H9 (cell line): Measurements from ENCODE around the gene TUBB6. TPM values are rescaled to one million over a fixed set of nuclear protein-coding genes. Genes with fewer than 3 reads are reported as not detected.

Experiments
- DNase-seq: peaks from one replicate; pipeline ENCODE4 v3.0.0-alpha.2; 2017
- H2AFZ ChIP-seq: one replicate; pipeline ENCODE4 v1.6.1; 2013; ENCODE audit warnings: mild to moderate bottlenecking, low read length, control low read depth, moderate library complexity
- H2AK5ac ChIP-seq: 2 replicates; pipeline ENCODE4 v1.6.1; 2013; ENCODE audit warnings: low read length, control low read depth, mixed read lengths; ENCODE audit not compliant: insufficient read length
- H2BK120ac ChIP-seq: one replicate; pipeline ENCODE4 v1.6.1; 2013; ENCODE audit warnings: low read depth, mild to moderate bottlenecking, low read length, control low read depth, inconsistent platforms; ENCODE audit not compliant: poor library complexity, severe bottlenecking
- H2BK12ac ChIP-seq: 2 replicates; pipeline ENCODE4 v1.6.1; 2013; ENCODE audit warnings: low read length, control low read depth, mixed read lengths, low read depth; ENCODE audit not compliant: insufficient read length
- H2BK15ac ChIP-seq: 2 replicates; pipeline ENCODE4 v1.6.1; 2013; ENCODE audit warnings: low read depth, low read length, control low read depth
- H2BK20ac ChIP-seq: one replicate; pipeline ENCODE4 v1.6.1; 2013; ENCODE audit warnings: low read depth, mild to moderate bottlenecking, low read length, control low read depth, inconsistent platforms; ENCODE audit not compliant: poor library complexity, severe bottlenecking
- H2BK5ac ChIP-seq: 2 replicates; pipeline ENCODE4 v1.6.1; 2013; ENCODE audit warnings: low read length, control low read depth, mixed read lengths; ENCODE audit not compliant: insufficient read length
- H3K14ac ChIP-seq: 2 replicates; pipeline ENCODE4 v1.6.1; 2013; ENCODE audit warnings: low read length, control low read depth; ENCODE audit not compliant: insufficient read depth
- H3K18ac ChIP-seq: 2 replicates; pipeline ENCODE4 v1.6.1; 2013; ENCODE audit warnings: low read depth, mild to moderate bottlenecking, mixed read lengths, low read length, control low read depth; ENCODE audit not compliant: insufficient read length
- H3K23ac ChIP-seq: 2 replicates; pipeline ENCODE4 v1.6.1; 2013; ENCODE audit warnings: low read length, control low read depth, mixed read lengths, low read depth; ENCODE audit not compliant: insufficient read length
- H3K23me2 ChIP-seq: 2 replicates; pipeline ENCODE4 v1.6.1; 2013; ENCODE audit warnings: low read depth, mild to moderate bottlenecking, mixed read lengths, low read length, control low read depth; ENCODE audit not compliant: insufficient read length, poor library complexity, severe bottlenecking
- H3K27ac ChIP-seq: 2 replicates; pipeline ENCODE4 v1.5.1; 2013; ENCODE audit warnings: low read length, control low read depth, mixed read lengths, low read depth; ENCODE audit not compliant: insufficient read length
- H3K27me3 ChIP-seq: 2 replicates; pipeline ENCODE4 v1.6.1; 2013; ENCODE audit warnings: low read length, control low read depth, inconsistent platforms; ENCODE audit not compliant: insufficient read depth
- H3K4ac ChIP-seq: 2 replicates; pipeline ENCODE4 v1.6.1; 2013; ENCODE audit warnings: low read depth, mild to moderate bottlenecking, control low read depth, inconsistent platforms, low read length, moderate library complexity
- H3K4me1 ChIP-seq: 2 replicates; pipeline ENCODE4 v1.6.1; 2013; ENCODE audit warnings: low read length, control low read depth, inconsistent platforms; ENCODE audit not compliant: insufficient read depth
- H3K4me2 ChIP-seq: 2 replicates; pipeline ENCODE4 v1.6.1; 2013; ENCODE audit warnings: low read length, control low read depth, mixed read lengths; ENCODE audit not compliant: insufficient read length, insufficient read depth
- H3K56ac ChIP-seq: 2 replicates; pipeline ENCODE4 v1.6.1; 2013; ENCODE audit warnings: low read depth, mild to moderate bottlenecking, mixed read lengths, low read length, control low read depth; ENCODE audit not compliant: insufficient read length
- H3K79me1 ChIP-seq: 2 replicates; pipeline ENCODE4 v1.6.1; 2013; ENCODE audit warnings: low read depth, mild to moderate bottlenecking, moderate library complexity, low read length, control low read depth, inconsistent platforms; ENCODE audit not compliant: insufficient read depth, poor library complexity, severe bottlenecking
- H3K79me2 ChIP-seq: 2 replicates; pipeline ENCODE4 v1.6.1; 2013; ENCODE audit warnings: low read length, control low read depth, inconsistent platforms; ENCODE audit not compliant: insufficient read depth
- H3K9ac ChIP-seq: 2 replicates; pipeline ENCODE4 v1.6.1; 2013; ENCODE audit warnings: low read length, control low read depth, mixed read lengths; ENCODE audit not compliant: insufficient read length; ENCODE audit errors: extremely low read depth
- H3K9me3 ChIP-seq: one replicate; pipeline ENCODE4 v1.6.1; 2013; ENCODE audit warnings: low read depth, low read length, inconsistent platforms; ENCODE audit not compliant: control insufficient read depth
- H3T11ph ChIP-seq: one replicate; pipeline ENCODE4 v1.6.1; 2013; ENCODE audit warnings: mild to moderate bottlenecking, low read length, control low read depth, inconsistent platforms
- H4K20me1 ChIP-seq: one replicate; pipeline ENCODE4 v1.6.1; 2013; ENCODE audit not compliant: control insufficient read depth, insufficient read length, insufficient read depth
- H4K5ac ChIP-seq: 2 replicates; pipeline ENCODE4 v1.6.1; 2013; ENCODE audit warnings: low read depth, mild to moderate bottlenecking, mixed read lengths, low read length, control low read depth; ENCODE audit not compliant: insufficient read length
- H4K8ac ChIP-seq: replicated peaks from 2 replicates; pipeline ENCODE4 v1.6.1; 2013; ENCODE audit warnings: low read length, control low read depth, mixed read lengths, low read depth; ENCODE audit not compliant: insufficient read length
- H4K91ac ChIP-seq: 2 replicates; pipeline ENCODE4 v1.6.1; 2013; ENCODE audit warnings: low read depth, mild to moderate bottlenecking, moderate library complexity, mixed read lengths, low read length, control low read depth; ENCODE audit not compliant: insufficient read length
- H3K27ac Mint-ChIP-seq, 3 experiments: 2 replicates in 2 of 3; 3 replicates in 1 of 3; pipeline ENCODE4 v1.8.0; 2020 to 2021; ENCODE audit warnings: mixed read lengths in 3 of 3, mild to moderate bottlenecking in 1 of 3, moderate library complexity in 1 of 3
- H3K27me3 Mint-ChIP-seq: 2 replicates; pipeline ENCODE4 v1.8.0; 2021; ENCODE audit warnings: low read depth, mild to moderate bottlenecking, moderate library complexity, mixed read lengths
- H3K36me3 Mint-ChIP-seq, 3 experiments: 2 replicates in 2 of 3; 3 replicates in 1 of 3; pipeline ENCODE4 v1.8.0; 2020 to 2021; ENCODE audit warnings: low read depth in 3 of 3, mixed read lengths in 3 of 3; ENCODE audit not compliant: insufficient read depth in 1 of 3
- H3K4me1 Mint-ChIP-seq, 2 experiments: 2 replicates each; pipeline ENCODE4 v1.8.0; 2020; ENCODE audit warnings: mixed read lengths in 2 of 2
- H3K4me3 Mint-ChIP-seq, 2 experiments: 2 replicates in 1 of 2; 3 replicates in 1 of 2; pipeline ENCODE4 v1.8.0; 2020 to 2021; ENCODE audit warnings: mild to moderate bottlenecking in 2 of 2, mixed read lengths in 2 of 2, moderate library complexity in 1 of 2
- H3K9me3 Mint-ChIP-seq, 2 experiments: 2 replicates in 1 of 2; 3 replicates in 1 of 2; pipeline ENCODE4 v1.8.0; 2020; ENCODE audit warnings: mild to moderate bottlenecking in 2 of 2, mixed read lengths in 2 of 2, moderate library complexity in 1 of 2
- WGBS: extraction: QIAGEN DNeasy Blood & Tissue Kit; methylation state at CpG from one replicate; pipeline ENCODE4 v1.1.7; 2013; ENCODE audit warnings: missing lambda C conversion rate, low lambda C conversion rate, mixed read lengths; ENCODE audit not compliant: insufficient read length; ENCODE audit errors: extremely low coverage; 5-methylcytosine and 5-hydroxymethylcytosine counted together
- total RNA-seq: library from RNA; stranded (reverse); gene quantifications from 2 replicates; pipeline ENCODE4 v1.2.1, GENCODE V29; 2021
- TF ChIP-seq, protein P1 (sequence below): fragments of 200-600 bp; sonication (generic); conservative IDR thresholded peaks from 3 replicates; pipeline ENCODE4 v1.8.0; 2021; ENCODE audit warnings: antibody characterized with exemption, mild to moderate bottlenecking

Gene TUBB6
- total RNA-seq, 1 experiment from 2014 or later = 134 TPM

DNA sequence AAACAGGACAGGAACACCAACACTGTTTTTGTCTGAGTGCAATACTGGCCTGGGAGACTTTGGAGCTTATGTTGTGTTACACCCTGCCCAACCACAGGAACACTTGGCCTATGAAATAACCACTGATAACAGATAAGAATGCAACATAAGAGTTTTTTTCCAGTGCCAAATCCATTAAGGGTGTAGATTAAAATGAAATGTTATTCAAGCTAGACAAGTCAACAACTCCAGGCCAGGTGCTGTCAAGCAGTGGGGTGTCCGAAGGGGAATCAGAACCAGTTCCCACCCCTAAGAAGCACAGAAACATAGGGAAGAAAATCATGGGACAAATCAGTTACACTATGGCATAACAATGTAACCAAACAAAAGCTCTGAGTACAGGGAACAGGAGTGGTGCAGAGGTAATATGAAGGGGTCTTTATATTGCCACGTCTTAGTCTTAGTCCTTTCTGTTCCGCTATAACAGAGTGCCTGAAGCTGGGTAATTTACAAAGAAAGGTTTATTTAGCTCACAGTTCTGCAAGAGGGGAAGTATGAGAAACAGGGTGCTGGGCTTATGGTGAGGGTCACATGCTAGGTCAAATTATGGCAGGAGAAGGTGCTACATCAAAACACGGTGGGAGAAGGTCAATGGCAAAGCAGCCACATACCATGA is 65.2 kb downstream of the TUBB6 start:
- TF ChIP-seq, protein P1, sequence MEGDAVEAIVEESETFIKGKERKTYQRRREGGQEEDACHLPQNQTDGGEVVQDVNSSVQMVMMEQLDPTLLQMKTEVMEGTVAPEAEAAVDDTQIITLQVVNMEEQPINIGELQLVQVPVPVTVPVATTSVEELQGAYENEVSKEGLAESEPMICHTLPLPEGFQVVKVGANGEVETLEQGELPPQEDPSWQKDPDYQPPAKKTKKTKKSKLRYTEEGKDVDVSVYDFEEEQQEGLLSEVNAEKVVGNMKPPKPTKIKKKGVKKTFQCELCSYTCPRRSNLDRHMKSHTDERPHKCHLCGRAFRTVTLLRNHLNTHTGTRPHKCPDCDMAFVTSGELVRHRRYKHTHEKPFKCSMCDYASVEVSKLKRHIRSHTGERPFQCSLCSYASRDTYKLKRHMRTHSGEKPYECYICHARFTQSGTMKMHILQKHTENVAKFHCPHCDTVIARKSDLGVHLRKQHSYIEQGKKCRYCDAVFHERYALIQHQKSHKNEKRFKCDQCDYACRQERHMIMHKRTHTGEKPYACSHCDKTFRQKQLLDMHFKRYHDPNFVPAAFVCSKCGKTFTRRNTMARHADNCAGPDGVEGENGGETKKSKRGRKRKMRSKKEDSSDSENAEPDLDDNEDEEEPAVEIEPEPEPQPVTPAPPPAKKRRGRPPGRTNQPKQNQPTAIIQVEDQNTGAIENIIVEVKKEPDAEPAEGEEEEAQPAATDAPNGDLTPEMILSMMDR = no peak
- Histone ChIP-seq H3K4ac (no peak overlapping the region), H4K5ac (no peak overlapping the region), H2BK12ac (no peak overlapping the region), H2BK15ac (no peak overlapping the region), H3T11ph (no peak overlapping the region), H2BK20ac (no peak overlapping the region), H4K91ac (no peak overlapping the region), H3K23me2 (peaks cover 13% of the 10 kb centered on the region), H3K14ac (no peak overlapping the region), H2AFZ (no peak overlapping the region), H3K4me2 (no peak overlapping the region), H3K79me2 (peaks cover 42% of the 10 kb centered on the region), H4K8ac (no peak overlapping the region), H3K4me1 (peaks cover 4% of the 10 kb centered on the region; the same call in 1 of the 2 replicates), H3K9ac (peak overlapping the region; percentile 9), H3K18ac (no peak overlapping the region), H4K20me1 (no peaks in the 10 kb centered on the region), H3K9me3 (no peaks in the 10 kb centered on the region), H2AK5ac (no peak overlapping the region), H3K27me3 (no peaks in the 10 kb centered on the region), H2BK120ac (no peak overlapping the region), H3K56ac (no peak overlapping the region), H2BK5ac (no peak overlapping the region), H3K27ac (no peak overlapping the region), H3K23ac (no peak overlapping the region), H3K79me1 (no peaks in the 10 kb centered on the region)
- WGBS = no CpG with 5 or more reads among the region's 4 CpGs
- Mint-ChIP-seq H3K9me3 (no peaks in the 10 kb centered on the region; a peak in 2 of 5 replicates), H3K4me1 (peaks cover 25 to 30% of the 10 kb centered on the region in 2 experiments), H3K27ac (no peak overlapping the region), H3K4me3 (no peak overlapping the region), H3K36me3 (peaks cover 6 to 23% (median 11%) of the 10 kb centered on the region in 3 experiments), H3K27me3 (no peaks in the 10 kb centered on the region)
- no peak for DNase-seq
